HepG2 (cell line): ENCODE results near the gene KLC3. TPM values are rescaled to one million over a fixed set of nuclear protein-coding genes. Genes with fewer than 3 reads are reported as not detected.

Experiments used
- ATAC-seq: fragments of 200-7000 bp; cut with Tn5 transposase; 3 replicates; pipeline ENCODE4 v1.9.1; 2020; ENCODE audit warnings: mild to moderate bottlenecking, moderate library complexity
- BruUV-seq: library from RNA; stranded (reverse); fragments of 400-500 nt; replicated peaks from 2 replicates; lab custom pipeline; 2021; lab: Mats Ljungman, UMichigan
- CTCF ChIA-PET: fragments of 300-600 bp; formaldehyde crosslinking; extraction: SDS; loops from one replicate; lab custom pipeline; 2021; ENCODE audit warnings: low total read pairs, inconsistent platforms, low intra/inter-chr PET ratio; lab: Yijun Ruan, JAX
- POLR2A ChIA-PET: fragments of 350-600 bp; sonication (Branson Sonifier 250); formaldehyde crosslinking; loops from one replicate; lab custom pipeline; 2020; ENCODE audit warnings: antibody characterized with exemption, inconsistent platforms; lab: Yijun Ruan, JAX
- DNase-seq: peaks from one replicate; pipeline ENCODE4 v3.0.0-alpha.2; 2015; ENCODE audit warnings: low spot score
- FAIRE-seq: peaks from 3 replicates; lab custom pipeline; 2011; peaks lifted over from hg19 to GRCh38; lab: Jason Lieb, UNC
- H2AFZ ChIP-seq: one replicate; pipeline ENCODE4 v1.6.1; 2011; ENCODE audit warnings: low read length, inconsistent platforms
- H3K27ac ChIP-seq: fragments of 300-600 bp; 3 replicates; pipeline ENCODE4 v1.8.0; 2011; ENCODE audit warnings: mixed run types, mild to moderate bottlenecking, mixed read lengths, low read length, inconsistent platforms; ENCODE audit not compliant: insufficient read depth; ENCODE audit errors: extremely low read length
- H3K27me3 ChIP-seq, 2 experiments: fragments of 200-600 bp in 1 of 2; 2 replicates in 1 of 2; 3 replicates in 1 of 2; pipeline versions ENCODE4 v1.6.0 to v1.8.0; 2011; ENCODE audit warnings: low read length in 2 of 2, mild to moderate bottlenecking in 2 of 2, moderate library complexity in 2 of 2, inconsistent platforms in 1 of 2; ENCODE audit not compliant: insufficient read depth in 2 of 2, control insufficient read depth in 1 of 2
- H3K36me3 ChIP-seq, 2 experiments: fragments of 200-600 bp in 1 of 2; replicated peaks in 1 of 2; 2 replicates in 1 of 2; 3 replicates in 1 of 2; pipeline versions ENCODE4 v1.5.1 to v1.8.0; 2011; ENCODE audit warnings: low read length in 2 of 2, inconsistent platforms in 1 of 2; ENCODE audit not compliant: insufficient read depth in 2 of 2, control insufficient read depth in 1 of 2
- H3K4me1 ChIP-seq: 2 replicates; pipeline ENCODE4 v1.5.1; 2012; ENCODE audit warnings: low read length, inconsistent platforms; ENCODE audit not compliant: insufficient read depth
- H3K4me2 ChIP-seq: 2 replicates; pipeline ENCODE4 v1.6.0; 2011; ENCODE audit warnings: low read depth, low read length, inconsistent platforms
- H3K4me3 ChIP-seq, 3 experiments: fragments of 200-600 bp in 1 of 3; sonication (generic), shearing (Covaris generic) in 1 of 3; replicated peaks in 1 of 3; 2 replicates each; pipeline ENCODE4 v1.5.1; 2011 to 2016; ENCODE audit warnings: low read length in 3 of 3, inconsistent platforms in 2 of 3, low read depth in 2 of 3, mild to moderate bottlenecking in 2 of 3, control low read depth in 1 of 3, mixed read lengths in 1 of 3; ENCODE audit not compliant: insufficient read depth in 1 of 3
- H3K79me2 ChIP-seq: one replicate; pipeline ENCODE4 v1.6.1; 2011; ENCODE audit warnings: low read length, inconsistent platforms; ENCODE audit not compliant: insufficient read depth
- H3K9ac ChIP-seq: 2 replicates; pipeline ENCODE4 v1.6.0; 2011; ENCODE audit warnings: mild to moderate bottlenecking, low read depth, low read length, inconsistent platforms; ENCODE audit not compliant: insufficient read depth
- H3K9me3 ChIP-seq: 2 replicates; pipeline ENCODE4 v1.5.1; 2012; ENCODE audit warnings: mild to moderate bottlenecking, low read length
- H4K20me1 ChIP-seq: 2 replicates; pipeline ENCODE4 v1.6.0; 2011; ENCODE audit warnings: inconsistent platforms, mild to moderate bottlenecking, low read length, moderate library complexity; ENCODE audit not compliant: insufficient read depth
- CSRNP1 ChIP-seq: sonication (generic); formaldehyde crosslinking; IDR thresholded peaks from 2 replicates; pipeline ENCODE4 v1.8.1; 2023; ENCODE audit warnings: mild to moderate bottlenecking, missing genetic modification reagents
- GMEB2 ChIP-seq: IDR thresholded peaks from 2 replicates; pipeline ENCODE4 v1.6.1; 2016; ENCODE audit warnings: missing biosample characterization, missing genetic modification reagents, low read depth
- KLF15 ChIP-seq: sonication (generic); formaldehyde crosslinking; IDR thresholded peaks from 2 replicates; pipeline ENCODE4 v1.8.1; 2023; ENCODE audit warnings: borderline replicate concordance, mild to moderate bottlenecking, inconsistent platforms, missing genetic modification reagents, mixed read lengths
- MAFG ChIP-seq: sonication (generic); formaldehyde crosslinking; IDR thresholded peaks from 2 replicates; pipeline ENCODE4 v1.5.1; 2020; ENCODE audit warnings: mild to moderate bottlenecking, missing genetic modification reagents
- MAX ChIP-seq: IDR thresholded peaks from 2 replicates; pipeline ENCODE4 v1.6.1; 2012; ENCODE audit warnings: inconsistent platforms
- MTA1 ChIP-seq: sonication (generic); formaldehyde crosslinking; IDR thresholded peaks from 2 replicates; pipeline ENCODE4 v1.4.0; 2020; ENCODE audit warnings: missing genetic modification reagents, mild to moderate bottlenecking, borderline replicate concordance
- RBFOX2 ChIP-seq: fragments of 200-400 bp; formaldehyde crosslinking; IDR thresholded peaks from 2 replicates; pipeline ENCODE4 v1.6.1; 2017; ENCODE audit warnings: low read depth, mild to moderate bottlenecking, low read length
- SMC3 ChIP-seq: IDR thresholded peaks from 2 replicates; pipeline ENCODE4 v1.6.1; 2011; ENCODE audit warnings: low read length, improper control_type of control experiment
- TFDP2 ChIP-seq: sonication (generic); formaldehyde crosslinking; IDR thresholded peaks from 2 replicates; pipeline ENCODE4 v1.4.0; 2020; ENCODE audit warnings: missing genetic modification reagents
- ZNF326 ChIP-seq: sonication (generic); formaldehyde crosslinking; IDR thresholded peaks from 2 replicates; pipeline ENCODE4 v1.4.0; 2020; ENCODE audit warnings: missing genetic modification reagents, borderline replicate concordance
- WGBS: methylation state at CpG from one replicate; pipeline ENCODE4 v1.1.6; 2017; ENCODE audit warnings: low lambda C conversion rate; 5-methylcytosine and 5-hydroxymethylcytosine counted together
- in situ Hi-C: cut with HindIII; loops from 2 replicates; pipeline ENCODE4 v1.10.0; 2017; ENCODE audit warnings: low pct_unique_long_range_greater_than_20kb; ENCODE audit not compliant: extremely low pct_ligation_motif_present
- intact Hi-C: fragments of 100-400 bp; cut with micrococcal nuclease; formaldehyde crosslinking; loops from one replicate; pipeline ENCODE4 v1.10.0; 2022; ENCODE audit not compliant: unreplicated experiment
- polyA plus RNA-seq, 8 experiments: library from polyadenylated mRNA; depleted of rRNA in 3 of 8; stranded (reverse) in 7 of 8; unstranded in 1 of 8; fragments of >200 nt; fragmentation: Illumina TruSeq in 4 of 8; extraction: Trizol in 4 of 8; gene quantifications; 2 replicates each; pipeline versions ENCODE4 v1.2.1 to v1.2.3, GENCODE V29; 2011 to 2016; ENCODE audit warnings: low read depth in 4 of 8, missing spikeins in 1 of 8, mixed read lengths in 1 of 8; ENCODE audit not compliant: insufficient read depth in 1 of 8
- total RNA-seq, 5 experiments: library from RNA; depleted of rRNA; stranded (reverse); fragments of >200 nt; fragmentation: Illumina TruSeq; extraction: Trizol; gene quantifications; 2 replicates each; pipeline ENCODE4 v1.2.3, GENCODE V29; 2016; ENCODE audit warnings: low read depth in 1 of 5

The KLC3 gene
- total and polyA plus RNA-seq, 2 of the 13 experiments (the other 11 are each of a cell fraction or from before 2014, with no cell fraction given), result 0.13 TPM; not detected in 1

- ATAC-seq (peak; percentile 55), FAIRE-seq (no peak), DNase-seq (peak; percentile 48)
- POLR2A ChIA-PET, result no interaction called here
- H3K9ac ChIP-seq, result no peak overlapping the region
- BruUV-seq, result no TSS peak
- no peak overlapping the region for H3K27ac ChIP-seq
- in situ Hi-C loops (no loop called here), intact Hi-C loops (no loop called here)
- H3K9me3 ChIP-seq, result no peaks in the 10 kb centered on the region
- 0% methylated on average over 2 of the region's 11 CpGs for WGBS
- H3K4me2 ChIP-seq, result peak overlapping the region; percentile 33
- TF ChIP-seq MAFG (no peak), GMEB2 (CRISPR knock-in tag) (no peak), MTA1 (CRISPR knock-in tag) (peak; percentile 22; the same call in 1 of the 2 replicates), KLF15 (no peak), SMC3 (no peak)
- H4K20me1 ChIP-seq, result no peaks in the 10 kb centered on the region
- H3K36me3 ChIP-seq, result no peaks in the 10 kb centered on the region
- peak overlapping the region in 1 of 3 experiments; percentile 34; a peak in 1 of 6 replicates for H3K4me3 ChIP-seq
- H3K27me3 ChIP-seq, result peaks cover 5 to 42% of the 10 kb centered on the region in 2 experiments; a peak in 3 of 5 replicates
- CTCF ChIA-PET, result no interaction called here
- no peaks in the 10 kb centered on the region for H3K79me2 ChIP-seq
- H2AFZ ChIP-seq, result no peak overlapping the region
- H3K4me1 ChIP-seq, result peaks cover 43% of the 10 kb centered on the region
Measured at GRCh38 chr19:45322311-45322710, 18.2 kb upstream of the KLC3 start.

- Histone ChIP-seq H2AFZ (no peak within 1 kb of the TSS), H3K9me3 (no peaks in the 10 kb centered on the region), H3K4me3 (peak within 1 kb of the TSS in 1 of 3 experiments; percentile 34; a peak in 1 of 6 replicates), H4K20me1 (no peaks in the 10 kb centered on the region), H3K27ac (no peak within 1 kb of the TSS), H3K4me2 (peak within 1 kb of the TSS; percentile 33), H3K27me3 (peaks cover 3 to 43% of the 10 kb centered on the region in 2 experiments; a peak in 3 of 5 replicates), H3K9ac (no peak within 1 kb of the TSS), H3K4me1 (peaks cover 44% of the 10 kb centered on the region), H3K36me3 (no peaks in the 10 kb centered on the region), H3K79me2 (no peaks in the 10 kb centered on the region)
- DNase-seq (no peak), FAIRE-seq (no peak), ATAC-seq (peak; percentile 38)
- ChIA-PET POLR2A (no interaction called here), CTCF (no interaction called here)
- 11% methylated on average over 5 of the region's 15 CpGs for WGBS
- no TSS peak for BruUV-seq
- no peak for TF ChIP-seq CSRNP1 (CRISPR knock-in tag)
- no peak for TF ChIP-seq RBFOX2
- TF ChIP-seq ZNF326 (CRISPR knock-in tag), result no peak
- no peak for TF ChIP-seq TFDP2 (CRISPR knock-in tag)
- no peak for TF ChIP-seq MAX
- intact Hi-C loops (no loop called here), in situ Hi-C loops (no loop called here)
Measured at GRCh38 chr19:45322744-45323281, 17.7 kb upstream of the KLC3 start, which contains the start of gene CKM. CKM (minus strand) TSS chr19:45322875; CDS start chr19:45319713, 3,162 bp downstream.
